ENCODE measurements around the gene SH3RF3. TPM values are rescaled to one million over a fixed set of nuclear protein-coding genes. Genes with fewer than 3 reads are reported as not detected.

SH3RF3 gene
- total RNA-seq, 3 donors from 2014 or later (not counting 1 experiment from before 2014, with no cell fraction given): 0.23 to 0.61 (median 0.34) TPM

- peaks cover 0 to 10% of the 10 kb centered on the region in 2 donors for H3K27me3 Mint-ChIP-seq (ENCODE audit: low read depth in 2 of 2)
- H3K27me3 ChIP-seq (ENCODE audit: control insufficient read depth, insufficient read depth, low read length): no peaks in the 10 kb centered on the region
- no peaks in the 10 kb centered on the region for H3K36me3 Mint-ChIP-seq
- no peaks in the 10 kb centered on the region for H3K36me3 ChIP-seq (ENCODE audit: control insufficient read depth, insufficient read depth, low read length)
- H3K4me1 Mint-ChIP-seq: no peaks in the 10 kb centered on the region
- H3K4me3 Mint-ChIP-seq: no peak overlapping the region
- H3K9me3 ChIP-seq (ENCODE audit: control insufficient read depth, insufficient read depth, low read length): no peaks in the 10 kb centered on the region
- H3K4me1 ChIP-seq (ENCODE audit: control insufficient read depth, insufficient read depth, low read length): no peaks in the 10 kb centered on the region
- intact Hi-C loops (cut with micrococcal nuclease): no loop called here
- DNase-seq (no peak), ATAC-seq (no peak)
- H3K27ac ChIP-seq (ENCODE audit: low read length): no peak overlapping the region
- 83% methylated on average over 7 of the region's 7 CpGs for WGBS (ENCODE audit: insufficient coverage)
- H3K27ac Mint-ChIP-seq: no peak overlapping the region
- H3K9me3 Mint-ChIP-seq: no peaks in the 10 kb centered on the region
- H3K4me3 ChIP-seq (ENCODE audit: low read length): no peak overlapping the region
- no peak for TF ChIP-seq CTCF (IDR thresholded peaks at IDR 0.05)
Observed at GRCh38 chr2:109341355-109342255, 212.6 kb downstream of the SH3RF3 start.

GRCh38 chr2:109342256-109342850 lies 213.3 kb downstream of the SH3RF3 start:
- H3K9me3 Mint-ChIP-seq: no peaks in the 10 kb centered on the region
- no peaks in the 10 kb centered on the region for H3K9me3 ChIP-seq (ENCODE audit: control insufficient read depth, insufficient read depth, low read length)
- H3K4me3 ChIP-seq (ENCODE audit: low read length): no peak overlapping the region
- 95% methylated on average over 18 of the region's 18 CpGs for WGBS (ENCODE audit: insufficient coverage)
- no peak for ATAC-seq
- no peaks in the 10 kb centered on the region for H3K36me3 ChIP-seq (ENCODE audit: control insufficient read depth, insufficient read depth, low read length)
- intact Hi-C loops (cut with micrococcal nuclease): no loop called here
- no peaks in the 10 kb centered on the region for H3K4me1 ChIP-seq (ENCODE audit: control insufficient read depth, insufficient read depth, low read length)
- no peaks in the 10 kb centered on the region for H3K4me1 Mint-ChIP-seq
- H3K27ac ChIP-seq (ENCODE audit: low read length): no peak overlapping the region
- no peak overlapping the region for H3K27ac Mint-ChIP-seq
- DNase-seq: no peak
- H3K27me3 Mint-ChIP-seq (ENCODE audit: low read depth in 2 of 2): peaks cover 0 to 10% of the 10 kb centered on the region in 2 donors
- no peaks in the 10 kb centered on the region for H3K27me3 ChIP-seq (ENCODE audit: control insufficient read depth, insufficient read depth, low read length)
- no peak overlapping the region for H3K4me3 Mint-ChIP-seq
- TF ChIP-seq CTCF (IDR thresholded peaks at IDR 0.05): no peak
- no peaks in the 10 kb centered on the region for H3K36me3 Mint-ChIP-seq

GRCh38 chr2:109342930-109343329 lies 213.9 kb downstream of the SH3RF3 start:
- no peak for DNase-seq
- intact Hi-C loops (cut with micrococcal nuclease): no loop called here
- H3K36me3 ChIP-seq (ENCODE audit: control insufficient read depth, insufficient read depth, low read length): no peaks in the 10 kb centered on the region
- no peaks in the 10 kb centered on the region for H3K9me3 Mint-ChIP-seq
- H3K36me3 Mint-ChIP-seq: no peaks in the 10 kb centered on the region
- no peak overlapping the region for H3K4me3 Mint-ChIP-seq
- H3K4me3 ChIP-seq (ENCODE audit: low read length): no peak overlapping the region
- no peaks in the 10 kb centered on the region for H3K27me3 ChIP-seq (ENCODE audit: control insufficient read depth, insufficient read depth, low read length)
- no peaks in the 10 kb centered on the region for H3K9me3 ChIP-seq (ENCODE audit: control insufficient read depth, insufficient read depth, low read length)
- H3K27ac ChIP-seq (ENCODE audit: low read length): no peak overlapping the region
- no peak for ATAC-seq
- no peak for TF ChIP-seq CTCF (IDR thresholded peaks at IDR 0.05)
- H3K27me3 Mint-ChIP-seq (ENCODE audit: low read depth in 2 of 2): peaks cover 0 to 8% of the 10 kb centered on the region in 2 donors
- no peak overlapping the region for H3K27ac Mint-ChIP-seq
- H3K4me1 ChIP-seq (ENCODE audit: control insufficient read depth, insufficient read depth, low read length): peaks cover 6% of the 10 kb centered on the region
- 94% methylated on average over 5 of the region's 6 CpGs for WGBS (ENCODE audit: insufficient coverage)
- H3K4me1 Mint-ChIP-seq: peaks cover under 1 to 3% of the 10 kb centered on the region in 2 donors
